HepG2 (cell line): ENCODE data around the gene IDH3A. TPM values are rescaled to one million over a fixed set of nuclear protein-coding genes. Genes with fewer than 3 reads are reported as not detected.

Source experiments
- ATAC-seq: fragments of 200-7000 bp; cut with Tn5 transposase; 3 replicates; pipeline ENCODE4 v1.9.1; 2020; ENCODE audit warnings: mild to moderate bottlenecking, moderate library complexity
- BruUV-seq: library from RNA; stranded (reverse); fragments of 400-500 nt; replicated peaks from 2 replicates; lab custom pipeline; 2021; lab: Mats Ljungman, UMichigan
- CTCF ChIA-PET: fragments of 300-600 bp; formaldehyde crosslinking; extraction: SDS; loops from one replicate; lab custom pipeline; 2021; ENCODE audit warnings: low total read pairs, inconsistent platforms, low intra/inter-chr PET ratio; lab: Yijun Ruan, JAX
- POLR2A ChIA-PET: fragments of 350-600 bp; sonication (Branson Sonifier 250); formaldehyde crosslinking; loops from one replicate; lab custom pipeline; 2020; ENCODE audit warnings: antibody characterized with exemption, inconsistent platforms; lab: Yijun Ruan, JAX
- DNase-seq: peaks from one replicate; pipeline ENCODE4 v3.0.0-alpha.2; 2015; ENCODE audit warnings: low spot score
- FAIRE-seq: peaks from 3 replicates; lab custom pipeline; 2011; peaks lifted over from hg19 to GRCh38; lab: Jason Lieb, UNC
- H2AFZ ChIP-seq: one replicate; pipeline ENCODE4 v1.6.1; 2011; ENCODE audit warnings: low read length, inconsistent platforms
- H3K27ac ChIP-seq: fragments of 300-600 bp; 3 replicates; pipeline ENCODE4 v1.8.0; 2011; ENCODE audit warnings: mixed run types, mild to moderate bottlenecking, mixed read lengths, low read length, inconsistent platforms; ENCODE audit not compliant: insufficient read depth; ENCODE audit errors: extremely low read length
- H3K27me3 ChIP-seq, 2 experiments: fragments of 200-600 bp in 1 of 2; 2 replicates in 1 of 2; 3 replicates in 1 of 2; pipeline versions ENCODE4 v1.6.0 to v1.8.0; 2011; ENCODE audit warnings: low read length in 2 of 2, mild to moderate bottlenecking in 2 of 2, moderate library complexity in 2 of 2, inconsistent platforms in 1 of 2; ENCODE audit not compliant: insufficient read depth in 2 of 2, control insufficient read depth in 1 of 2
- H3K36me3 ChIP-seq, 2 experiments: fragments of 200-600 bp in 1 of 2; replicated peaks in 1 of 2; 2 replicates in 1 of 2; 3 replicates in 1 of 2; pipeline versions ENCODE4 v1.5.1 to v1.8.0; 2011; ENCODE audit warnings: low read length in 2 of 2, inconsistent platforms in 1 of 2; ENCODE audit not compliant: insufficient read depth in 2 of 2, control insufficient read depth in 1 of 2
- H3K4me1 ChIP-seq: 2 replicates; pipeline ENCODE4 v1.5.1; 2012; ENCODE audit warnings: low read length, inconsistent platforms; ENCODE audit not compliant: insufficient read depth
- H3K4me2 ChIP-seq: 2 replicates; pipeline ENCODE4 v1.6.0; 2011; ENCODE audit warnings: low read depth, low read length, inconsistent platforms
- H3K4me3 ChIP-seq, 3 experiments: fragments of 200-600 bp in 1 of 3; sonication (generic), shearing (Covaris generic) in 1 of 3; replicated peaks in 1 of 3; 2 replicates each; pipeline ENCODE4 v1.5.1; 2011 to 2016; ENCODE audit warnings: low read length in 3 of 3, inconsistent platforms in 2 of 3, low read depth in 2 of 3, mild to moderate bottlenecking in 2 of 3, control low read depth in 1 of 3, mixed read lengths in 1 of 3; ENCODE audit not compliant: insufficient read depth in 1 of 3
- H3K79me2 ChIP-seq: one replicate; pipeline ENCODE4 v1.6.1; 2011; ENCODE audit warnings: low read length, inconsistent platforms; ENCODE audit not compliant: insufficient read depth
- H3K9ac ChIP-seq: 2 replicates; pipeline ENCODE4 v1.6.0; 2011; ENCODE audit warnings: mild to moderate bottlenecking, low read depth, low read length, inconsistent platforms; ENCODE audit not compliant: insufficient read depth
- H3K9me3 ChIP-seq: 2 replicates; pipeline ENCODE4 v1.5.1; 2012; ENCODE audit warnings: mild to moderate bottlenecking, low read length
- H4K20me1 ChIP-seq: 2 replicates; pipeline ENCODE4 v1.6.0; 2011; ENCODE audit warnings: inconsistent platforms, mild to moderate bottlenecking, low read length, moderate library complexity; ENCODE audit not compliant: insufficient read depth
- JUN ChIP-seq: sonication (generic); formaldehyde crosslinking; IDR thresholded peaks from 2 replicates; pipeline ENCODE4 v1.4.0; 2020; ENCODE audit warnings: mild to moderate bottlenecking, missing genetic modification reagents
- KIAA2018 ChIP-seq: sonication (generic); formaldehyde crosslinking; IDR thresholded peaks from 2 replicates; pipeline ENCODE4 v1.5.0; 2020; ENCODE audit warnings: mild to moderate bottlenecking, missing genetic modification reagents, borderline replicate concordance
- LCORL ChIP-seq, 2 experiments: fragments of 450-650 bp in 1 of 2; sonication (generic) in 1 of 2; formaldehyde crosslinking in 1 of 2; IDR thresholded peaks; 2 replicates each; pipeline versions ENCODE4 v1.5.0 to v1.6.1; 2017 to 2020; ENCODE audit warnings: antibody characterized with exemption in 1 of 2, missing genetic modification reagents in 1 of 2
- ZNF205 ChIP-seq: IDR thresholded peaks from 2 replicates; pipeline ENCODE4 v1.6.1; 2018; ENCODE audit warnings: missing biosample characterization, missing genetic modification reagents
- ZNF263 ChIP-seq: sonication (generic); formaldehyde crosslinking; IDR thresholded peaks from 2 replicates; pipeline ENCODE4 v1.4.0; 2020; ENCODE audit warnings: missing genetic modification reagents
- WGBS: methylation state at CpG from one replicate; pipeline ENCODE4 v1.1.6; 2017; ENCODE audit warnings: low lambda C conversion rate; 5-methylcytosine and 5-hydroxymethylcytosine counted together
- in situ Hi-C: cut with HindIII; loops from 2 replicates; pipeline ENCODE4 v1.10.0; 2017; ENCODE audit warnings: low pct_unique_long_range_greater_than_20kb; ENCODE audit not compliant: extremely low pct_ligation_motif_present
- intact Hi-C: fragments of 100-400 bp; cut with micrococcal nuclease; formaldehyde crosslinking; loops from one replicate; pipeline ENCODE4 v1.10.0; 2022; ENCODE audit not compliant: unreplicated experiment
- polyA plus RNA-seq, 8 experiments: library from polyadenylated mRNA; depleted of rRNA in 3 of 8; stranded (reverse) in 7 of 8; unstranded in 1 of 8; fragments of >200 nt; fragmentation: Illumina TruSeq in 4 of 8; extraction: Trizol in 4 of 8; gene quantifications; 2 replicates each; pipeline versions ENCODE4 v1.2.1 to v1.2.3, GENCODE V29; 2011 to 2016; ENCODE audit warnings: low read depth in 4 of 8, missing spikeins in 1 of 8, mixed read lengths in 1 of 8; ENCODE audit not compliant: insufficient read depth in 1 of 8
- total RNA-seq, 5 experiments: library from RNA; depleted of rRNA; stranded (reverse); fragments of >200 nt; fragmentation: Illumina TruSeq; extraction: Trizol; gene quantifications; 2 replicates each; pipeline ENCODE4 v1.2.3, GENCODE V29; 2016; ENCODE audit warnings: low read depth in 1 of 5
- TF ChIP-seq, protein P1 (sequence below): sonication (generic); formaldehyde crosslinking; IDR thresholded peaks from 2 replicates; pipeline ENCODE4 v1.4.0; 2020; ENCODE audit warnings: mild to moderate bottlenecking, missing genetic modification reagents

IDH3A gene
- total and polyA plus RNA-seq, 2 of the 13 experiments (the other 11 are each of a cell fraction or from before 2014, with no cell fraction given), result 40.7 to 50.7 TPM

GRCh38 chr15:78170848-78171773, 21.9 kb downstream of the IDH3A start:
- POLR2A ChIA-PET, result no interaction called here
- H4K20me1 ChIP-seq, result no peaks in the 10 kb centered on the region
- H3K27ac ChIP-seq, result no peak overlapping the region
- no peak overlapping the region for H3K4me2 ChIP-seq
- no peaks in the 10 kb centered on the region for H3K79me2 ChIP-seq
- DNase-seq (no peak), ATAC-seq (no peak), FAIRE-seq (no peak)
- 97% methylated on average over 17 of the region's 17 CpGs for WGBS
- in situ Hi-C loops, result no loop called here
- H3K9ac ChIP-seq, result no peak overlapping the region
- BruUV-seq, result no TSS peak
- no peaks in the 10 kb centered on the region for H3K4me1 ChIP-seq
- peaks cover 4 to 34% of the 10 kb centered on the region in 2 experiments; a peak in 4 of 5 replicates for H3K36me3 ChIP-seq
- H3K9me3 ChIP-seq, result no peaks in the 10 kb centered on the region
- H3K4me3 ChIP-seq, result no peak overlapping the region
- no peak overlapping the region for H2AFZ ChIP-seq
- H3K27me3 ChIP-seq, result no peaks in the 10 kb centered on the region
- CTCF ChIA-PET, result no interaction called here
- intact Hi-C loops, result no loop called here
- no peak for TF ChIP-seq JUN
- TF ChIP-seq, protein P1, sequence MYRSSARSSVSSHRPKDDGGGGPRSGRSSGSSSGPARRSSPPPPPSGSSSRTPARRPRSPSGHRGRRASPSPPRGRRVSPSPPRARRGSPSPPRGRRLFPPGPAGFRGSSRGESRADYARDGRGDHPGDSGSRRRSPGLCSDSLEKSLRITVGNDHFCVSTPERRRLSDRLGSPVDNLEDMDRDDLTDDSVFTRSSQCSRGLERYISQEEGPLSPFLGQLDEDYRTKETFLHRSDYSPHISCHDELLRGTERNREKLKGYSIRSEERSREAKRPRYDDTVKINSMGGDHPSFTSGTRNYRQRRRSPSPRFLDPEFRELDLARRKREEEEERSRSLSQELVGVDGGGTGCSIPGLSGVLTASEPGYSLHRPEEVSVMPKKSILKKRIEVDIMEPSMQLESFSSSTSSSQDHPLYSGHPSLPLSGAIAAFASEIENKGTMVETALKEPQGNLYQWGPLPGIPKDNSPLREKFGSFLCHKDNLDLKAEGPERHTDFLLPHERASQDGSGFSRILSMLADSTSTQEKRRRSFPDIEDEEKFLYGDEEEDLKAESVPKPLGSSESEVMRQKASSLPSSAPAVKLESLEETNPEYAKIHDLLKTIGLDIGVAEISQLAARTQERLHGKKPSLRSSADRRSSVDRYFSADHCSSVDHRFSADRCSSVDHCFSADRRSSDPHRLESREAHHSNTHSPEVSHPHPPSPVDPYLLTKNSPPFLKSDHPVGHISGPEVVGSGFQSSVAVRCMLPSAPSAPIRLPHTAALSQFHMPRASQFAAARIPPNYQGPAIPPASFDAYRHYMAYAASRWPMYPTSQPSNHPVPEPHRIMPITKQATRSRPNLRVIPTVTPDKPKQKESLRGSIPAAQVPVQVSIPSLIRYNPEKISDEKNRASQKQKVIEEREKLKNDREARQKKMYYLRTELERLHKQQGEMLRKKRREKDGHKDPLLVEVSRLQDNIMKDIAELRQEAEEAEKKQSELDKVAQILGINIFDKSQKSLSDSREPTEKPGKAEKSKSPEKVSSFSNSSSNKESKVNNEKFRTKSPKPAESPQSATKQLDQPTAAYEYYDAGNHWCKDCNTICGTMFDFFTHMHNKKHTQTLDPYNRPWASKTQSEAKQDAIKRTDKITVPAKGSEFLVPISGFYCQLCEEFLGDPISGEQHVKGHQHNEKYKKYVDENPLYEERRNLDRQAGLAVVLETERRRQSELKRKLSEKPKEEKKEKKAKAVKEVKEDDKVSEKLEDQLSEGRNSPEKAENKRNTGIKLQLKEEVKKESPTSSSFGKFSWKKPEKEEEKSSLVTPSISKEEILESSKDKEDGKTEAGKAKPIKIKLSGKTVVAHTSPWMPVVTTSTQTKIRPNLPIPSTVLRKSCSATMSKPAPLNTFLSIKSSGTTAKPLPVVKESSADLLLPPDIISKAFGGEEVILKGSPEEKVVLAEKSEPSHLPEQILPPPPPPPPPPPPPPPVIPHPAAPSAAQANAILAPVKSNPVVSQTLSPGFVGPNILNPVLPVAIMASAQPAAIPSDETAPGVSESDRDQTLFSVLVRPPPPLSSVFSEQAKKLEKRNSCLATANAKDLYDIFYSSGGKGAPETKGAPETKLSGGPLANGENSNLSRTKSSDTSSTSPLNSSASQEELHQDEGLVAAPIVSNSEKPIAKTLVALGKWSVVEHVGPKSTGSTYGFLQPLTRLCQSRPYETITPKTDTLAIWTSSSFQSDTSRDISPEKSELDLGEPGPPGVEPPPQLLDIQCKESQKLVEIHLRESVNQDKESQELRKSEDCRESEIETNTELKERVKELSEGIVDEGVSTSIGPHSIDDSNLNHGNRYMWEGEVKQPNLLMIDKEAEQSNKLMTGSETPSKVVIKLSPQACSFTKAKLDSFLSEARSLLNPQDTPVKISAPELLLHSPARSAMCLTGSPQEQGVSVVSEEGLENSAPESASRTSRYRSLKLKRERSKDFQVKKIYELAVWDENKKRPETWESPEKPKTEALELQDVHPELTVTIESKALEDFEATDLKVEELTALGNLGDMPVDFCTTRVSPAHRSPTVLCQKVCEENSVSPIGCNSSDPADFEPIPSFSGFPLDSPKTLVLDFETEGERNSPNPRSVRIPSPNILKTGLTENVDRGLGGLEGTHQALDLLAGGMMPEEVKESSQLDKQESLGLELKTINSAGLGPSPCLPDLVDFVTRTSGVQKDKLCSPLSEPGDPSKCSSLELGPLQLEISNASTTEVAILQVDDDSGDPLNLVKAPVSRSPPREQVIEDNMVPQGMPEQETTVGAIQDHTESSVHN (CRISPR knock-in tag), result no peak
- TF ChIP-seq ZNF263 (CRISPR knock-in tag), result no peak
- no peak for TF ChIP-seq ZNF205 (CRISPR knock-in tag)
- no peak for TF ChIP-seq LCORL (IDR thresholded peaks at IDR 0.05)
- no peak for TF ChIP-seq LCORL (CRISPR knock-in tag; IDR thresholded peaks at IDR 0.05)
- no peak for TF ChIP-seq KIAA2018
